GM18868 (cell line): ENCODE results near the gene GRIP1.

ENCODE experiments used
- ATAC-seq: cut with Tn5 transposase; IDR thresholded peaks from one replicate; pipeline ENCODE4 v1.9.1; 2021; ENCODE audit warnings: mild to moderate bottlenecking, moderate library complexity; ENCODE audit not compliant: unreplicated experiment

GRIP1 gene

GRCh38 chr12:66647034-66647691 is 31.7 kb downstream of the GRIP1 start:
- no peak for ATAC-seq

- ATAC-seq: no peak
These were observed 34.7 kb downstream of the GRIP1 start for GRCh38 chr12:66644151-66644550.

GRCh38 chr12:66640691-66641460 is 38.0 kb downstream of the GRIP1 start:
- no peak for ATAC-seq

DNA sequence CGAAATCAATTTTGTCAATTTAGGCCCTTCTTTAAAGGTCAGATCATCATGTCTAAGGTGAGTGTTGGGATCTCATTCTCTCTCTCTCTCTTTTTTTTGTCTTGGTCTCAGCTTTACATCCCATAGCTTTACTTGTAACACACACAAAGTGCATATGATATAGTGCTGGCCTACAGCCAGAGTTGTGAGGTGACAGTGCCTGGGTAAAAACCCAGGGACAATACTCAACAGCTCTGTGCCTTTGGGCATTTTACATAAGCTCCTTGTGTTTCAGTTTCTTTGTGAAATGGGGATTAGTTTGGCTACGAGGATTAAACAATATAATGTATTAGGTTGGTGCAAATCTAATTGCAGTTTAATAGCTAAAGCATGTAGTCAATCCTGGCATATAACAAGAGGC is 40.2 kb downstream of the GRIP1 start:
- ATAC-seq: no peak

- ATAC-seq: peak; percentile 72
These were observed 41.1 kb downstream of the GRIP1 start for GRCh38 chr12:66637699-66638301.

DNA sequence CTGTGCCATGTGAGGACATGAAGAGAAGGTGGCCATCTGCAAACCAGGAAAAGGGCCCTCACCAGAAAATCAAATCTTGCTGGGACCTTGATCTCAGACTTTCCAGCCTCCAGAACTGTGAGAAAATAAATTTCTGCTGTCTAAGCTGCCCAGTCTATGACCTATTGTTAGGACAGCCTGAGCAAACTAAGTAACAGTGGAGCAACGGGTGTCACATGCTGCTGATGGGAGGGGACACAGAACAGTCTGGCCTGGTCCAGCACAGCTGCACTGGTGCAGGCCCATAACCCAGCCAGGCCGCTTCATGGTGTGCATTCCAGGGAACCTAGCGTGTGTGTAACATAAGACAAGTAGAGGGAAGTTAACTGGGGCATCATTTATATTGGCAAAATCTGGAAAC is 42.1 kb downstream of the GRIP1 start:
- ATAC-seq: no peak

GRCh38 chr12:66633676-66634075 is 45.2 kb downstream of the GRIP1 start:
- no peak for ATAC-seq

GRCh38 chr12:66629138-66629870 is 49.6 kb downstream of the GRIP1 start:
- no peak for ATAC-seq

- ATAC-seq: peak; percentile 36
These were observed 50.9 kb downstream of the GRIP1 start for GRCh38 chr12:66627988-66628317.

DNA sequence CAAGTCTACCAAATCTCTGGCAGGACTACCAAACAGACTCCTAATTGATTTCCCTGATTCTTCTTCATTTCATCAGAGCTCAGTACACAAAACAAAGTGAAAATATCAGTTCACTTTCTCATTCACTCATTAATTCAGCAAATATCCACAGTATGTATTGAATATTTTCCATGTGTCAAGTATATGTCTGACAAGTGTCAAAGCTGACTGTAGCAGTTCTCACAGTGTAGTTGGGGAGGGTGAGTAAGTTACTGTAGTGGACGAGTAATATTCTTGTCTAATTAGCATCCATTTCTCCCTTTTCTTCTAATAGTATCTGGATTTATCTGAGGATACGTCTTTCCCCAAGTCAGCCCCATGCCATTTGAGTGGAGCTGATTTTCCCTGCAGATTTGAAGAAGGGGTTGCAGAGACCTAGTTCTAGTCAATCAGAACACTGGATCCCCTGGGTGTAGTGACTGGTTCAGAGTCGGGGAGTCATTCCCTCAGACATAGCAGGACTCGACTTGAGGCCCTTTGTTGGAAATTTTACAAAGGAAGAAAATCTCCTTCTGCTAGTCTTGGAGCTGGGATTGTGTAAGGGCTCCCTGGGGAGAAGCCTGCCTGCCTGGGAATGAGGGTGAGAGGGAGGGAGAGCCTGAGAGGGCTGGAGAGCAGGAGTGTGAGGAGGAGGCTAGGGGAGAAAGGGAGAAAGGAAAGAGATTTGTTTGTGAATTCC is 51.4 kb downstream of the GRIP1 start:
- no peak for ATAC-seq

DNA sequence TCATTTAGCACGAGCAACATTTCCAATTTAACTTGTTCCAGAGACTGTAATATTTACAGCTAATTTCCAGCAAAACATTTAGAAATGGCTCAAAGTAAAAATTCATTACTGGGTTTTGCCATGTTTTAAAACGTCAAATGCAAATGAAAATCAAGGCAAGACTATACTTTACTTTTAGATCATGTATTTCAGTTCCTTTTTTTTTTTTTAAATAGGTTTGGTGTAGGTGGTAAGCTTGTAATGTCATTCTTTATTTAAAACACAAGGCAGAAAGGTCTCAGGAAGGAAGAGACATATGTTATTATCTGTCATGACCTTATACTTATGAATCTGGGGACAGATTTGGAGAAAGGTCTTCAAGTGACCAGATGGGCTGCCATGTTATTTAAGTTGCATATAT is 54.1 kb downstream of the GRIP1 start:
- peak; percentile 58 for ATAC-seq

GRCh38 chr12:66623455-66623854 is 55.4 kb downstream of the GRIP1 start:
- peak; percentile 25 for ATAC-seq

- no peak for ATAC-seq
These were observed 58.2 kb downstream of the GRIP1 start for GRCh38 chr12:66620688-66621087.

DNA sequence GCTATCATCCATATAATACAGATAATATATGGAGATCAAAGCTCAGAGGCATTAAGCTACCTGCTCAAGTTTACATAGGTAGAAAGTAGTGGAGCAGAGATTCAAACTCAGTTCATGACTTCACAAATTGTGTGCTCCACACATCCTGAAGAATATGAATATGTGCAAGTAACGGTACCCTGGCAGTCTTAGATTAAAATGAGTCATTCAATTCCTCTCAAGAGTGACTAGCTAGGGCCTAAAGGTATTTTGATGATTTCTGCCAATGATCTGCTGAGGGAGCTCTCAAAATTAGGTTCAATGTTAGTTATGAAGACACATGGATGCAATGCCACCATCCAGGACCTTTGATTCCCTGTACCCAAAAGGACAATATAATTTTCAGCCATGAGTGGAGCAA is 58.9 kb downstream of the GRIP1 start:
- no peak for ATAC-seq

DNA sequence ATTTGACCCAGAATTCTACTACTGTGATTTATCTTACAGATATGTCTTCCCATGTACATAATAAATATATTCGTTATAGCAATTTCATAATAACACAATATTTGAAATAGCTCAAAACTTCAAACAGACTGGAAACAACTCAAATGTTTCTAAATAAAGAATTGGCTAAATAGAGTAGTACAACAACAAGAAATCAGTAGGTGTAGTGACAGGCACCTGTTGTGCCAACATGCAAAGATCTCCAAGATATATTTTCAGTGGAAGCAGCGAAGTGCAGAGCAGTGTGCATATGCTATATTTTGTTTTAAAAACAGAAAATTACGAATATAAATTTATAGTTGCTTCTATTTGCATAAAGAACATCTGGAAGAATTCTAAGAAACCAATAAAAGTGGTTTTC is 60.9 kb downstream of the GRIP1 start:
- no peak for ATAC-seq

DNA sequence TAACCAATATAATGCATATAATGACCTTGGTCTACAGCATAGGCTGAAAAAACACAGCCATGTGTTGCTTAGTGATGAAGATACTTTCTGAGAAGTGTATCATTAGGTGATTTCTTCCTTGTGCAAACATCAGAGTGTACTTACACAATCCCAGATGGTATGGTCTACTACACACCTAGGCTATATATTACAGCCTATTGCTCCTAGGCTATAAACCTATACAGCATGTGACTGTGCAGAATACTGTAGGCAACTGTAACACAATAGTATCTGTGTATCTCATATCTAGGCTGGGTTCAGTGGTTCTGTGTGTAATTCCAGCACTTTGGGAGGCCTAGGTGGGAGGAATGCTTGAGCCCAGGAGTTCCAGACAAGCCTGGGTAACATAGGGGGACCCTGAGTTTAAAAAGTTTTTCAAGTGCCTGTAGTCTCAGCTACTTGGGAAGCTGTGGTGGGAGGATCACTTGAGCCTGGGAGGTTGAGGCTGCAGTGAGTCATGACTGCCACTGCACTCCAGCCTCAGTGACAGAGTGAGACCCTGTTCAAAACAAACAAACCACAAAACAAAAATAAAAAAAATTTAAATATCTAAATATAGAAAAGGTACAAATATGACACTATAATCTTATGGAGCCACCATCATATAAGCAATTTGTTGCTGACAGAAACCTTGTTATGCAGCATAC is 66.6 kb downstream of the GRIP1 start:
- ATAC-seq: no peak

- ATAC-seq: no peak
These were observed 71.7 kb downstream of the GRIP1 start for GRCh38 chr12:66607147-66607546.

DNA sequence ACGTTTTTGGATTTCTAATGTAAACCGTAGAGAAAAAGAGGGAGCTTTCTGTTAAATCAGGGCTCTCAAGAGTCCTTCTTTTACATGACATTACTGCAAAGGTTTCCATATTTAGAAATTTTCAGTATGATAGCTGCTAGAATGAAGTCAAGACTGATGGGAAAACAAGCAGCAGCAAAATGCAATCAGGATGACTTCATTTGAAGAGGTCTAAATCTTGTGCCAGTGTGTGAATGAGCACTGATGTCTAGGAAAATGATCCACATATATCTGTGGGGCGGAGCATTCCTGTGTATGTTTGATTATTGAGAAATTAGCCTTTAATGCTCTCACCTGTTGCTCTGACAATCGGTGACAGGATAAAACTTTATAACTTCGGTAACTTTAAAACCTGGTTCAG is 73.6 kb downstream of the GRIP1 start:
- ATAC-seq: no peak

GRCh38 chr12:66603981-66604479 is 74.8 kb downstream of the GRIP1 start:
- ATAC-seq: no peak

DNA sequence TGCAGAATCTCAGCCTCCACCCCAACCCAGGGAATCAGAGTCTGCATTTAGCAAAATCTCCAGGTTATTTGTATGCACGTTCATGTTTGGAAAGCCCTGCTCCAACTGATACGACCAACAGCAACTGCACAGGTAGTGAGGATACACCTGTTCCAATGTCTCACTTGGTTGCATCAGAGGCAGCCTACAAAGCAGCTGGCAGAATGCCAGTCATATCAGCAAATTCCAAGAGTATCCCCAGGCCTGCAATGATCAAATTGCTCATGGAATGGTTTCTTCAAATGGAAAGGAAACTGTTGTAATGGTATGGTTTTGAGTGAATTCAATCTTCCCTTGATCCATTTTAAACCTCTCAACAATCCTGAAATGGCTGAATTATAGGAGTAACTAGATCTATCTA is 75.4 kb downstream of the GRIP1 start:
- ATAC-seq: no peak
